ENCODE results near the gene WDR88.
A peak's percentile ranks its signal among the peaks of the same experiment; 100 is the strongest.
"Not testable (repeated sequence)": the region's sequence is repeated elsewhere in the genome, so short reads cannot be mapped to it uniquely, and the experiment has no call there.

WDR88 gene

DNA sequence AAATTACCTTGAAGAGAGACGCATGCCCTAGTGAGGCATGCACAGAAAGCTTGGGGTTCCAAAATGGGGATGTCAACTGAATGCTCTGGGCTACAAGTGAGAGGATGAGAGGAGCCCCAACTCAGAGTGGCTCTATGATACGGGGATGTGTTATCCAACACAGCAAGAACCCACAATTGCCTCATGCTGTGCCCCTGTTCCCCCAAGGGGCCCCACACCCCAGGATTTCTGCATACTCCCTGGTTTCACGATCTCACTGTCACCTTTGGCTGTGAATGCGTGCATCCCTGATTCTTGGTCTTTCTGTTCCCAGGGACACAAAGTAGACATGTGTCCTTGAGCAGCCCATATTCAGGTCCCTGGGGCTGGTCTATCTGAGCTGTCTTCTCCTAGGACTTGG lies 29.3 kb downstream of the WDR88 start:
- H3K27me3 ChIP-seq = no peaks in the 10 kb centered on the region
- H3K4me2 ChIP-seq = peak overlapping the region; percentile 63

GRCh38 chr19:33163481-33163880 lies 31.6 kb downstream of the WDR88 start:
- Histone ChIP-seq H3K36me3 (no peaks in the 10 kb centered on the region), H3K4me2 (no peak overlapping the region), H3K4me3 (no peak overlapping the region), H3K9ac (no peak overlapping the region), H3K27ac (no peak overlapping the region), H4K20me1 (no peaks in the 10 kb centered on the region), H3K4me1 (peaks cover 37% of the 10 kb centered on the region), H3K27me3 (no peaks in the 10 kb centered on the region), H3K9me3 (peaks cover 22% of the 10 kb centered on the region)
- TF ChIP-seq Cebpa-rat (IDR thresholded peaks at IDR 0.05) = no peak

More for the DNA sequence above, 29.3 kb downstream of the WDR88 start:
- TF ChIP-seq Cebpa-rat (IDR thresholded peaks at IDR 0.05) = no peak
- Histone ChIP-seq H3K4me1 (peaks cover 46% of the 10 kb centered on the region), H4K20me1 (no peaks in the 10 kb centered on the region), H3K27ac (peak overlapping the region; percentile 32; the same call in 1 of the 2 replicates), H3K4me3 (no peak overlapping the region), H3K36me3 (no peaks in the 10 kb centered on the region), H3K9me3 (peaks cover 6% of the 10 kb centered on the region; the same call in 1 of the 2 replicates), H3K9ac (no peak overlapping the region)

DNA sequence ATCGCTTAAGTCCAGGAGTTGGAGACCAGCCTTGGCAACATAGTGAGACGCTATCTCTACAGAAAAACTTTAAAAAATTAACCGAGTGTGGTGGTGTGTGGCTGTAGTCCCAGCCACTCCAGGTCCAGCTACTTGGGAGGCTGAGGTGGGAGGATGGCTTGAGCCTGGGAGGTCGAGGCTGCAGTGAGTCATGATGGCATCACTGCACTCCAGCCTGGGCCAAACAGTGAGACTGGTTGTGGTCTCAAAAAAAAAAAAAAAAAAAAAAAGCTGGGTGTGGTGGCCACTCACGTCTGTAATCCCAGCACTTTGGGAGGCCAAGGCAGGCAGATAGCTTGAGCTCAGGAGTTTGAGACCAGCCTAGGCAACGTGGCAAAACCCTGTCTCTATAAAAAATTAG lies 34.1 kb downstream of the WDR88 start:
- not testable (repeated sequence) for H3K4me3 ChIP-seq, H3K27me3 ChIP-seq, H3K27ac ChIP-seq, H4K20me1 ChIP-seq, H3K4me2 ChIP-seq, H3K36me3 ChIP-seq, H3K9ac ChIP-seq
- Histone ChIP-seq H3K4me1 (peaks cover 18% of the 10 kb centered on the region), H3K9me3 (peaks cover 33% of the 10 kb centered on the region)

DNA sequence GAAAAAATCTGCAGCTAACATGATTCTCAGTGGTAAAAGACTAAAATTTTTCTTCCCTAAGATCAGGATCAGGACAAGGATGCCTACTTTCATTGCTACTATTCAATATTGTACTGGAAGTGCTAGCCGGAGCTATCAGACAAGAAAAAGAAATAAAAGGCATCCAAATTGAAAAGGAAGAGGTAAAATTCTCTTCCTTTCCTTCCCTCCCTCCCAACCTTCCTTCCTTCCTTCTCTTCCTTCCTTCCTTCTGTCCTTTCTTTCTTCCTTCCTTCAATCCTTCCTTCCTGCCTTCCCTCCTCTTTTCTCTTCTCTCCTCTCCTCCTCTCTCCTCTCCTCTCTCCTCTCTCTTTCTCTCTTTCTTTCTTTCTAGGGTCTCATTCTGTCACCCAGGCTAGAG lies 35.5 kb downstream of the WDR88 start:
- H3K4me3 ChIP-seq = no peak overlapping the region
- peaks cover 18% of the 10 kb centered on the region for H3K4me1 ChIP-seq
- H3K27me3 ChIP-seq = no peaks in the 10 kb centered on the region
- no peaks in the 10 kb centered on the region for H3K36me3 ChIP-seq
- no peak overlapping the region for H3K27ac ChIP-seq
- no peaks in the 10 kb centered on the region for H4K20me1 ChIP-seq
- H3K9ac ChIP-seq = no peak overlapping the region
- TF ChIP-seq Cebpa-rat (IDR thresholded peaks at IDR 0.05) = no peak
- peaks cover 33% of the 10 kb centered on the region for H3K9me3 ChIP-seq
- no peak overlapping the region for H3K4me2 ChIP-seq

DNA sequence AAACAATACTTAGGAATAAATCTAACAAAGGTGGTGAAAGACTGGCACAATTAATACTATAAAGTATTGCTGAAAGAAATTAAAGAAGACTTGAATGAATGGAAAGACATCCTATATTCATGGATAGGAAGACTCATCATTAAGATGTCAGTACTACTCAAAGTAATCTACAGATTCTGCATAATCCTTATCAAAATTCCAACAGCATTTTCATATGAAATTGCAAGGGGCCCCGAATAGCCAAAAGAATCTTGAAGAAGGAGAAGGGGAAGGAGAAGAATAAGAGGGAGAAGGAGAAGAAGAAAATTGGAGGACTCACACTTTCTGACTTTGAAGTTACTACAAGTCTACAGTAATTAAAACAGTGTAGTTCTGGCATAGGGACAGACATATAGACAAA lies 36.6 kb downstream of the WDR88 start:
- no peak overlapping the region for H3K4me2 ChIP-seq
- TF ChIP-seq Cebpa-rat (IDR thresholded peaks at IDR 0.05) = no peak

DNA sequence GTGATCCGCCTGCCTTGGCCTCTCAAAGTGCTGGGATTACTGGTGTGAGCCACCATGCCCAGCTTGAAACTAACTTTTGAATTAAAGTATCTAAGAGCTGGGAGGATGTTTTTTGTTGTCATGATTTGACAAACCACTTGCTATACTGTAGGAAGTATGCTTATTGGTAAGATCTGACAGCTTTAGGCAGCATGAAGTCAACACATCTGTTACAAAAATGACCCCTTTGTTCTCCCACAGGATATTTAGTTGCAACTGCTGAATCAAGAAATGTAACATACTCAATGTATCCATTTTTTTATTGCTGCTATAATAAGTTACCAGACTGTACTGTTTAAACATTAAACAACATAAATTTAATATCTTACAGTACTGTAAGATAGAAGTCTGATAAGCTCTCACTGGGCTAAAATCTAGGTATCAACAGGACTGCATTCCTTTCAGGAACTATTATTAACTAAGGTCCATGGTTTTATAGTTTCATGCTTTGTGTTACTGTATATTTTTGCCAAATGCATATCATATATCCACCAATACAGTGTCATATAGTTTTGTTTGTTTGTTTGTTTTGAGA lies 39.4 kb downstream of the WDR88 start:
- no peak overlapping the region for H3K4me3 ChIP-seq
- H3K27me3 ChIP-seq = no peaks in the 10 kb centered on the region

More for the DNA sequence above, 36.6 kb downstream of the WDR88 start:
- Histone ChIP-seq H3K27ac (no peak overlapping the region), H3K27me3 (no peaks in the 10 kb centered on the region), H3K9me3 (peaks cover 33% of the 10 kb centered on the region), H3K9ac (no peak overlapping the region), H3K36me3 (no peaks in the 10 kb centered on the region), H3K4me1 (peaks cover 27% of the 10 kb centered on the region), H3K4me3 (no peak overlapping the region), H4K20me1 (no peaks in the 10 kb centered on the region)

GRCh38 chr19:33171916-33172359 lies 40.0 kb downstream of the WDR88 start:
- Histone ChIP-seq H3K4me1 (peaks cover 52% of the 10 kb centered on the region), H3K27me3 (no peaks in the 10 kb centered on the region), H3K27ac (no peak overlapping the region), H3K4me3 (no peak overlapping the region), H3K36me3 (no peaks in the 10 kb centered on the region), H3K9me3 (peaks cover 33% of the 10 kb centered on the region), H3K9ac (no peak overlapping the region), H4K20me1 (no peaks in the 10 kb centered on the region), H3K4me2 (peak overlapping the region; percentile 65)
- TF ChIP-seq Cebpa-rat (IDR thresholded peaks at IDR 0.05) = no peak

More for the DNA sequence above, 39.4 kb downstream of the WDR88 start:
- Histone ChIP-seq H3K36me3 (no peaks in the 10 kb centered on the region), H3K27ac (no peak overlapping the region), H4K20me1 (no peaks in the 10 kb centered on the region), H3K4me2 (peak overlapping the region; percentile 65; the same call in 1 of the 2 replicates), H3K9ac (no peak overlapping the region), H3K9me3 (peaks cover 33% of the 10 kb centered on the region), H3K4me1 (peaks cover 52% of the 10 kb centered on the region)
- TF ChIP-seq Cebpa-rat (IDR thresholded peaks at IDR 0.05) = no peak

DNA sequence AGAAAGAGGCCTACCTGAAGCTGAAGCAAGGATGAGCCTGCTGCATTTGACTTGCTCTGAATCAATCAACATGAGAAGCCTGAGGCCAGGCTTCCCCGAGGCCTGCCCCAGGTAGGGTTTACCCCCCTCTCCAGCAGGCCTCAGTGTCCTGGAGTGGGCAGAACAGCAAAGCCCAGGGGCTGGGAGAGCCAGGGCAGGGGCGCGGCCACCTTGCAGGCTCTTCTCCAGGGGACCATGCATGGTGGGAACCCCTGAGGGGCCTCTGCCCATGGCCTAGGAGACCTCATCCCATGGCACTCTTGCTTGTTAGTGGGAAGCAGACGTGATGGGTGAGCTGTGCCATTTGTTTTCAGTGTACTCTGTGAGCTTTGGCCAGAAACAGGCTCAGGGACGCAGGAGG lies 42.3 kb downstream of the WDR88 start:
- H3K27me3 ChIP-seq = no peaks in the 10 kb centered on the region
- H4K20me1 ChIP-seq = no peaks in the 10 kb centered on the region
- H3K27ac ChIP-seq = no peak overlapping the region
- peaks cover 10% of the 10 kb centered on the region for H3K9me3 ChIP-seq
- no peak for TF ChIP-seq Cebpa-rat (IDR thresholded peaks at IDR 0.05)
- no peak overlapping the region for H3K9ac ChIP-seq
- H3K4me1 ChIP-seq = peaks cover 70% of the 10 kb centered on the region
- no peaks in the 10 kb centered on the region for H3K36me3 ChIP-seq
- peak overlapping the region; percentile 65 for H3K4me2 ChIP-seq
- H3K4me3 ChIP-seq = no peak overlapping the region

- no peak overlapping the region for H3K27ac ChIP-seq
- H3K9me3 ChIP-seq = peaks cover under 1% of the 10 kb centered on the region; the same call in 1 of the 2 replicates
- H3K9ac ChIP-seq = peak overlapping the region; percentile 94; the same call in 1 of the 2 replicates
- H3K4me1 ChIP-seq = peaks cover 70% of the 10 kb centered on the region
- H3K4me2 ChIP-seq = peak overlapping the region; percentile 90
- peak overlapping the region; percentile 78 for H3K4me3 ChIP-seq
- no peaks in the 10 kb centered on the region for H3K27me3 ChIP-seq
- TF ChIP-seq Cebpa-rat (IDR thresholded peaks at IDR 0.05) = no peak
- no peaks in the 10 kb centered on the region for H4K20me1 ChIP-seq
- no peaks in the 10 kb centered on the region for H3K36me3 ChIP-seq
Observed at GRCh38 chr19:33175156-33175782, 43.4 kb downstream of the WDR88 start.

DNA sequence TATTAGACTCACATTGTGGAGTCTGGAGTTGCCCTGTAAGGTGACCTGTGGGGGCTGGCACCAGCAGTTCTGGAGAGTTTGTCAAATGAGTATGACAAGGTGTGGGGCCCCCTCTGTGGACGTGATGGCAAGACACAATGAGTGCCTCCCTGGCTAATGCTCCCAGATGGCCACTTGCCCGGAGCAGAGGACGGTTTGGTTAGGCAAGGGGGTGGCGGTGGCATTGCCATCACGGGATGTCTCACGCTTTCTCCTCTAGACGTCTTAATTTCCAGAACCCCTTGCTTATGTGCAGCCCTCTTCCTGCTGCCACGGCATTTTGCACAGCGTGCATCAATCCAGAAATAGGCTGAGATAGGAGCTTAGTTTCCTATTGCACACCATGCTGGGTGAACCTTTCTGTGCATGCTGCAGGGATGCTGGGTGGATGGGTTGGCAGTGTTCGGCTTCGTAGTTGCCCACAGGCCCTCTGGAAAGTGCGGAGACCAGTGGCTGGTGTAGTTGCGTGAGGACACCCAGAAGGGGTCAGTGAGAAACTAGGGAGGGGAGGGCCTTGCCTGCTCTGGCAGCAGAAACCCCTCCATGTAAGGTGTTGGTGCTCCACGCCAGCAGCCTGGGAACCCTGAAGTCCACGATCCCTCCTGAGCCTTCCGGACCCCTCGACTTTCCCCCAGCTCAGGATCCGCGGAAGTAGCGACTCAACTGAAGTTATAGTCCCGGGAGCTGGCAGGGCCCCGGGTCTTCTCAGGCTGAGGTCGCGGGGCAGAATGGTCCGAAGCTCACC lies 44.2 kb downstream of the WDR88 start:
- H3K4me2 ChIP-seq = peak overlapping the region; percentile 90
- H3K27me3 ChIP-seq = no peaks in the 10 kb centered on the region
- H3K9ac ChIP-seq = peak overlapping the region; percentile 94
- no peak for TF ChIP-seq Cebpa-rat (IDR thresholded peaks at IDR 0.05)
- H3K9me3 ChIP-seq = no peaks in the 10 kb centered on the region
- peak overlapping the region; percentile 91 for H3K27ac ChIP-seq
- no peaks in the 10 kb centered on the region for H3K36me3 ChIP-seq
- peaks cover 68% of the 10 kb centered on the region for H3K4me1 ChIP-seq
- peak overlapping the region; percentile 78 for H3K4me3 ChIP-seq
- H4K20me1 ChIP-seq = no peaks in the 10 kb centered on the region
